Stimulated activated memory B cell treated with anti-CD40 and anti-IgM and Interleukin-4, amounts not matched to agents 10 μg/mL and 1 μg/mL and 100 μg/mL, for 72 hours (primary cell): ENCODE results near the gene CSNK1G1.
A peak's percentile ranks its signal among the peaks of the same experiment; 100 is the strongest.

Source experiments
- ATAC-seq: fragments of 150-1000 bp; cut with Tn5 transposase; 2 replicates; pipeline ENCODE4 v1.10.0; 2021
- H3K27ac Mint-ChIP-seq: one replicate; pipeline ENCODE4 v1.8.0; 2022; ENCODE audit warnings: mild to moderate bottlenecking, mixed read lengths
- H3K27me3 Mint-ChIP-seq: one replicate; pipeline ENCODE4 v1.8.0; 2022; ENCODE audit warnings: mixed read lengths
- H3K36me3 Mint-ChIP-seq: one replicate; pipeline ENCODE4 v1.8.0; 2022; ENCODE audit warnings: mixed read lengths
- H3K4me1 Mint-ChIP-seq: one replicate; pipeline ENCODE4 v1.8.0; 2022; ENCODE audit warnings: mixed read lengths
- H3K4me3 Mint-ChIP-seq: one replicate; pipeline ENCODE4 v1.8.0; 2022; ENCODE audit warnings: mild to moderate bottlenecking, moderate library complexity, mixed read lengths
- H3K9me3 Mint-ChIP-seq: one replicate; pipeline ENCODE4 v1.8.0; 2022; ENCODE audit warnings: mixed read lengths

CSNK1G1 gene

GRCh38 chr15:64180235-64180824 is 175.6 kb downstream of the CSNK1G1 start:
- H3K36me3 Mint-ChIP-seq, result peaks cover 11% of the 10 kb centered on the region
- peak; percentile 98 for ATAC-seq

DNA sequence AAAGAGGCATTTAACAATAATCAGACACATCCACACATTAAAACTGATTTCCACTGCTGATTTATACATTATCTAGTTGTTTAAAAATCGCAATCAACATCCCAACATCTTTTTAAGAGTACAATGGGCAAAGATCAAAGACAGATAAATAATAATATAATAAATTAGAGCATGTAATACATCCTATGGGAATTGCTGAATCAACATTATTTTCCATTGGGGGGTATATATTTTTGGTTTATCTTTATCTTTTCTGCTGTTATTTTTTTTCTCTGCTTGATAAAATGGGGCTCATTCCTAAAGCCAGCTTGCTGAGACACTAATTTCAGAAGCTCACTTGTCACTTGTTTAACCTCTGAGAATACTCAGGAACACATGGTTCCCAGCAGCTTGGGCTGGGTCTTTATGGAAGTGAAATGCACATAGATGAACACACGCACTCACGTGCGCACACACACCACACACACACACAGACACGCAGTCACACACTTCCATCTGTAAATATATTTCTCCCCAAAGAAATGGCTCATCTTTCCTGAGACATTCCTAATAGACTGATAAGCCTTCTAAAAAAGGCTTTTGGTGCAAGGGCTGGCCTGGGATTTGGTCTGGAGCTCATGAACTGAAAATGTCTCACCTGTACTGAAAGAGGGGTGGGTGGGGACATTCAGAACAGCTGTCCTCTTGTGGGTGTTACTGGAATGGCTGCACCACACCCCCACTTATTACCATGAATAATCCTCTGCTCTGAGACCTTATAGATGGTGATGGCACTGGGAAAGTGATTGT is 189.7 kb downstream of the CSNK1G1 start:
- Mint-ChIP-seq H3K9me3 (no peaks in the 10 kb centered on the region), H3K4me3 (no peak overlapping the region), H3K27me3 (no peaks in the 10 kb centered on the region), H3K27ac (no peak overlapping the region), H3K36me3 (peaks cover 13% of the 10 kb centered on the region), H3K4me1 (peaks cover 32% of the 10 kb centered on the region)
- ATAC-seq, result no peak

More at GRCh38 chr15:64180235-64180824, 175.6 kb downstream of the CSNK1G1 start:
- Mint-ChIP-seq H3K9me3 (no peaks in the 10 kb centered on the region), H3K4me3 (peak overlapping the region; percentile 52), H3K27me3 (no peaks in the 10 kb centered on the region), H3K27ac (peak overlapping the region; percentile 68), H3K4me1 (peaks cover 20% of the 10 kb centered on the region)

GRCh38 chr15:64164436-64164835 is 191.5 kb downstream of the CSNK1G1 start:
- H3K27me3 Mint-ChIP-seq, result no peaks in the 10 kb centered on the region
- no peaks in the 10 kb centered on the region for H3K9me3 Mint-ChIP-seq
- peak overlapping the region; percentile 87 for H3K4me3 Mint-ChIP-seq
- peaks cover 15% of the 10 kb centered on the region for H3K36me3 Mint-ChIP-seq
- peak overlapping the region; percentile 91 for H3K27ac Mint-ChIP-seq
- no peak for ATAC-seq
- peaks cover 41% of the 10 kb centered on the region for H3K4me1 Mint-ChIP-seq

DNA sequence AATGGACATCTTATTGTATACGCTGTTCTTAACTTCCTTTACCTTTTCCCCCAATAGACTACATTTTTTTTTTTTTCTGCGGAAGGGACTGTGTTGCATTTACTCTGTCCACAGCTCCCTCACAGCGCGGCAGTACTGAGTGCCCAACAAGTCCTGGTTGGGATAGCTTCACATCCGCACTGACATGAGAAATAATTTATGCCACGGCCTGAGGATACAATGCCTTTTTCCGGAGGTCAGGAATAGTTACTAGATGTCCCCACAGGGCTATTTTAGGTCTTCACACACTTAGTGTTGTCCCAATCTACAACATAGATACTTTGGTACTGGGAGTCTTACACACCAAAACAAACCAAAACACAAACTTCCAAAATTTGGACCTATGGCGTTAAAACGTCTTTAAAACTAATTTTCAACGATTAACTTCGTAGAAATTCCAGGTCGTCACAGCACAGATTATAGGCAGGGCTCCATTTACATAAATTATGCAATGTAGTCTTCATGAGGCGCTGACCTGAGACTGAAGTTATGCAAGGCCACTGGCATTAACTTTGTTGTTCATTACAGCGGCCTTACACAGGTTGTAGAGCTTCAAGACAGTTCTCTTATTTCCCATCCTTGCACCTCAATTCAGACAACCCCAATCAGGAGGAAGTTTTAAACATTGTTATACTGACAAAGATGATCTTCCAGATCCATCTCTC is 192.2 kb downstream of the CSNK1G1 start:
- Mint-ChIP-seq H3K36me3 (peaks cover 20% of the 10 kb centered on the region), H3K27me3 (no peaks in the 10 kb centered on the region)

GRCh38 chr15:64162869-64163658 is 192.9 kb downstream of the CSNK1G1 start, which contains the start of gene PPIB:
TSS of gene PPIB (minus strand) at chr15:64163022. CDS start at chr15:64162986, 36 bp downstream.
- Mint-ChIP-seq H3K36me3 (peaks cover 27% of the 10 kb centered on the region), H3K27me3 (no peaks in the 10 kb centered on the region), H3K4me3 (peak within 1 kb of the TSS; percentile 96), H3K9me3 (no peaks in the 10 kb centered on the region), H3K27ac (peak within 1 kb of the TSS; percentile 91), H3K4me1 (peaks cover 55% of the 10 kb centered on the region)
- ATAC-seq, result peak; percentile 98

More for the DNA sequence above, 192.2 kb downstream of the CSNK1G1 start:
- Mint-ChIP-seq H3K27ac (peak overlapping the region; percentile 91), H3K4me3 (peak overlapping the region; percentile 87), H3K9me3 (no peaks in the 10 kb centered on the region), H3K4me1 (peaks cover 47% of the 10 kb centered on the region)
- peak; percentile 21 for ATAC-seq

- no peaks in the 10 kb centered on the region for H3K27me3 Mint-ChIP-seq
- peak; percentile 51 for ATAC-seq
- peak overlapping the region; percentile 91 for H3K27ac Mint-ChIP-seq
- H3K36me3 Mint-ChIP-seq, result peaks cover 31% of the 10 kb centered on the region
- peaks cover 60% of the 10 kb centered on the region for H3K4me1 Mint-ChIP-seq
- no peaks in the 10 kb centered on the region for H3K9me3 Mint-ChIP-seq
- H3K4me3 Mint-ChIP-seq, result peak overlapping the region; percentile 96
Observed at GRCh38 chr15:64162478-64162868, 193.5 kb downstream of the CSNK1G1 start.

- Mint-ChIP-seq H3K36me3 (peaks cover 37% of the 10 kb centered on the region), H3K27ac (peak overlapping the region; percentile 91), H3K9me3 (no peaks in the 10 kb centered on the region), H3K4me3 (peak overlapping the region; percentile 96), H3K27me3 (no peaks in the 10 kb centered on the region), H3K4me1 (peaks cover 65% of the 10 kb centered on the region)
- ATAC-seq, result no peak
Observed at GRCh38 chr15:64161688-64162477, 194.1 kb downstream of the CSNK1G1 start.

DNA sequence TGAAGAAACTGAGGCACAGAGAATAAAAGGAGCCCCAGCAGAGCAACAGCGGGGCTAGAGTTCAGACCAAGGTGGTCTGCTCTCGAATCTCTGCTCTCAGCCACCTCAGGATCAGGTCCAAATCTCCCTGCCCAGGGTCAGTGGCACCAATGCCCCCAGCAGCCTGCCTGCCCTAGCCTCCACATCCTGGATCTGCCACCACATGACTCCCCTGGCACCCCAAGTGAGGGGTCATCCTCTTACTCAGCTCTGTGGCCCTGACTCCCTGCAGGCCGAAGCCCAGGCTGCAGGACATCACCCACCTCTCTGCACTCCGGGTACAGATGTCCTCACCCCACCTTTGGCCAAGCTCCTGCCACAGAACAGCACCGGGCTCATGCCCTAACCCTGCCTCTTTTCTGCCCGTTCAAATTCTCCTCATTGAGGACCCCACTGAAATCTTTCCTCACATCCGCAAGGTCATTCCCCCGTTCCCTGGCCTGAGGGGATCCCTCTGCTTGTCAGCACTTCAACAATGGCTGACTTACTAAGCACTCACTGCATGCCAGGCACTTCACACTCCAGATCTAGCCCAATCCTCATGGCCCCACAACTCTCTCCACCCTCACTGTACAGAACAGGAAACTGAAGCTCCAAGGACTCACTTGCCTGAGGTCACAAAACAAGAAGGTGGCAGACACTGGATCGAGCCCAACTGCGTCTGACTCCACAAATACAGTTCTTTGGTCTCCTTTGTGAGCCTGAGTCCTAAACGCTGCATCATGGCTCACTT is 197.4 kb downstream of the CSNK1G1 start:
- no peaks in the 10 kb centered on the region for H3K9me3 Mint-ChIP-seq
- H3K4me1 Mint-ChIP-seq, result peaks cover 74% of the 10 kb centered on the region
- no peak for ATAC-seq

DNA sequence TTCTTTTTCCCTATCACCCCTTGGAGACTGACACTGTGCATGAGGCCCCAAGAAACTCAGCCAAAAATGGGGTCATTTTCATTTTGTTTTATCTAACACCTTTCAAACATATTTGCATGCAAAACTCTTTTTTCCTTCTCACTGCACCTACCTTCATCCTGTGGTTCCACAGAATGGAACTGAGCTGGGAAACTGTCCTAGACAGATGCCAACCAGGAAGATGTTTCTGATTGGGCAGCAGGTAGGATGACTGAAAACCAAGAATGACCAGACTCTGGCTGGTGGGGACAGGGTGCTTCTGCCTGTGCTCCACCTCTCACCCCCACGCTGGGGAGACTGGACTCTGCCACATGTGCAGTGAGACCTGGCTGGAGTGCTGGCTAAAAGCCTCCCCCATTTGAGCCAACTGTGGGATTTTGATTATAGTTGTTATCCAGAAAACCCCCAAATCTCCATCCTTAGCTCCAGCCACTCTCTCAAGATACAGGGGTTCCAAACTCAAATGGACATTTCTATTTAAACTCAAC is 198.3 kb downstream of the CSNK1G1 start:
- H3K4me3 Mint-ChIP-seq, result no peak overlapping the region
- no peaks in the 10 kb centered on the region for H3K9me3 Mint-ChIP-seq
- peaks cover 79% of the 10 kb centered on the region for H3K4me1 Mint-ChIP-seq
- H3K27me3 Mint-ChIP-seq, result no peaks in the 10 kb centered on the region
- H3K36me3 Mint-ChIP-seq, result peaks cover 61% of the 10 kb centered on the region
- ATAC-seq, result no peak
- H3K27ac Mint-ChIP-seq, result peak overlapping the region; percentile 53

More for the DNA sequence above, 197.4 kb downstream of the CSNK1G1 start:
- Mint-ChIP-seq H3K27me3 (no peaks in the 10 kb centered on the region), H3K36me3 (peaks cover 61% of the 10 kb centered on the region), H3K27ac (peak overlapping the region; percentile 53), H3K4me3 (peak overlapping the region; percentile 36)

DNA sequence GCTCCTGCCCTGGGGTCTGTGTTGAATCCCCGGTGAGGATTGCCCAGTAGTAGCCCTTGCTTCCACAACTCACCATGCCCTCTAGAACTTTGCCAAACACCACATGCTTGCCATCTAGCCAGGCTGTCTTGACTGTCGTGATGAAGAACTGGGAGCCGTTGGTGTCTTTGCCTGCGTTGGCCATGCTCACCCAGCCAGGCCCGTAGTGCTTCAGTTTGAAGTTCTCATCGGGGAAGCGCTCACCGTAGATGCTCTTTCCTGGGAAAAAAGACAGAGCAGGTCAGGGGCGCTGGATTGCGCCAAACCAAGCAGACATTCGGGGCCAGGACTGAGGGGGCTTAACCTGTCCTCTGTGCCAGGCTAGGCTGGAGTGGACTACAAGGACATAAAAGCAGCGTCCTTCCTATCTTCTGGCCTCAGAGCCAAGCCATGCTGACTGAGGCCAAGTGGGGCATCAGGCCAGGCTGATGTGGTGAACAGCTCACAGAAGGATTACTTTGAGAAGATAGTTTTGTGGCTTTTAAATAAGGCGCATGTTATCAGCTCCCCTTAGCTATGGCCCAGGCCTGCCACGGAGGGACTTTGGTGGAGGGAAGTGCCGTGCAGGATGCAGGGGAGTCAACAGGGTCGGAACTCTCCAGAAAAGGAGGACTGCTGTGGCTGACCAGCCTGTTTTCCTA is 199.2 kb downstream of the CSNK1G1 start:
- ATAC-seq, result no peak
- Mint-ChIP-seq H3K4me3 (no peak overlapping the region), H3K27ac (peak overlapping the region; percentile 53)

DNA sequence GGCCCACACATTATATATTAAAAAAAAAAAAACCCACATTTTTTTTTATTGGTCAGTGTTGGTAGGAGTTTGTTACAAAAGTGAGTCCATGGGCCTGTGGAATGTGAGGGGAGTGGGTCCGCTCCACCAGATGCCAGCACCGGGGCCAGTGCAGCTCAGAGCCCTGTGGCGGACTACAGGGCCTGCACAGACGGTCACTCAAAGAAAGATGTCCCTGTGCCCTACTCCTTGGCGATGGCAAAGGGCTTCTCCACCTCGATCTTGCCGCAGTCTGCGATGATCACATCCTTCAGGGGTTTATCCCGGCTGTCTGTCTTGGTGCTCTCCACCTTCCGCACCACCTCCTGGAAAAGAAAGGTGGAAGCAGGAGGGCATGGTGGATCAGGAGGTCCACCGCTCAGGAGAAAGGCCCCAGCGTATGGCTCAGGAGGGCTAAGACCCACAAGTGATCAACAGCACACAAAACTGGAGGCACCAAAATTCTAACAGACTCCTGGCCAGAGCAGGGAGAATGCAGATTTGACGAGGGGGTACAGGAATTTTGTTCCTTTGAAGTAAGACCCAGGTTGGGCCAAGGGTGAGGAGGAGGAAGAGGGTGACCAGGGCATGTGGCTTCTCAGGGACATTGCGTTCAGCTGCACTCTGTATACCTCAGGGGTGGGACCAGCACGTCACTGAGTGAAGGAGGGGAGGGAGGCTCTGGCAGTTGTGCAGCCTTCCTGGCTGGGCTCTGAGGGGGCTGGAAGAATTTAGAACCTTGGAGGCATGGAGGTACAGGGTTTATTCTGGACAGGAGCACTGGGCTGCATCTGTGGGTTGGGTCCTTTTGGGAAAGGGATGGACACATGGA is 199.9 kb downstream of the CSNK1G1 start:
- Mint-ChIP-seq H3K4me1 (peaks cover 76% of the 10 kb centered on the region), H3K36me3 (peaks cover 55% of the 10 kb centered on the region)

More for the DNA sequence above, 199.2 kb downstream of the CSNK1G1 start:
- no peaks in the 10 kb centered on the region for H3K9me3 Mint-ChIP-seq
- peaks cover 57% of the 10 kb centered on the region for H3K36me3 Mint-ChIP-seq
- no peaks in the 10 kb centered on the region for H3K27me3 Mint-ChIP-seq
- peaks cover 77% of the 10 kb centered on the region for H3K4me1 Mint-ChIP-seq

More for the DNA sequence above, 199.9 kb downstream of the CSNK1G1 start:
- ATAC-seq, result no peak
- peak overlapping the region; percentile 31 for H3K4me3 Mint-ChIP-seq
- peak overlapping the region; percentile 53 for H3K27ac Mint-ChIP-seq
- H3K9me3 Mint-ChIP-seq, result no peaks in the 10 kb centered on the region
- no peaks in the 10 kb centered on the region for H3K27me3 Mint-ChIP-seq
